A549 treated with DMSO at 1 μM for 4 hours (cell line): ENCODE results near the gene CTSE. TPM values are rescaled to one million over a fixed set of nuclear protein-coding genes. Genes with fewer than 3 reads are reported as not detected.

Source experiments
- total RNA-seq: library from RNA; stranded (reverse); fragments of 200-300 nt; extraction: Qiagen RNA extraction; gene quantifications from 5 replicates; pipeline ENCODE4 v1.2.3, GENCODE V29; 2022; ENCODE audit warnings: low read depth

Gene CTSE
- total RNA-seq, result not detected in 5 replicates

DNA sequence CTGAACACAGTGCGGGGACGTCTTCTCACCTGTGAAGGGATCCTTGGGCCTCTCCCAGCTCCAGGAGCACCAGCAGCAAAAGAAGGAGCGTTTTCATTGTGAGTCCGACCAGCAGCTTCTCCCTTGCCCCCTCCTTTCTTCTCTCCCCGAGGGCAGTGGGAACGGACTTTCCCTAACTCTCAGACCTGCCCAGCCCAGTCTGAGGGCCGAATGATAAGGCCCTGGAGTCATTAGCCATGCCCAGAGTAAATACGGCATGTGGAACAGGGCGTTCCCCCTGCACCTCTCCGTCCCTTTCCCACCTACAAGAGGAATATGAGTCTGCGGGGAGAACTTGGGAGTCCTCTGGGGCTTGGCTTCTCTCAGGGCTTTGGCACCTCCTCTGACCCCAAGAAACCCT lies at the start of gene CTSE:
Gene CTSE, minus strand, starts transcription at position 201 of the 400 bp plus-strand sequence. Its CDS starts 104 bp downstream, at position 97.

GRCh38 chr1:206052919-206053610 lies 29.4 kb upstream of the CTSE start, which contains the start of gene RHEX:
RHEX (plus strand) TSS chr1:206053173; CDS start chr1:206097829, 44,656 bp downstream.

GRCh38 chr1:206002871-206003801 lies 20.6 kb downstream of the CTSE start, which contains the start of gene RAB7B:
RAB7B (minus strand) TSS chr1:206003395; CDS start chr1:205994135, 9,260 bp downstream.

Other genes with a start within 250 kb of the CTSE start
- 12.5 to 13.6 TPM (median 13.0 TPM) in 5 replicates for gene RAB29, start 248.4 kb downstream of the CTSE start, total RNA-seq
- gene SLC41A1, start 210.7 kb downstream of the CTSE start, total RNA-seq, result 25.2 to 28.8 TPM (median 27.3 TPM) in 5 replicates
- not detected in 5 replicates for gene PM20D1, start 173.8 kb downstream of the CTSE start, total RNA-seq
- 0.04 to 0.14 TPM (median 0.08 TPM) in 5 replicates for gene SLC26A9, start 80.4 kb downstream of the CTSE start, total RNA-seq
- gene RAB7B, start 20.5 kb downstream of the CTSE start, total RNA-seq, result 1.4 to 2.9 TPM (median 1.8 TPM) in 5 replicates
- gene RHEX, start 29.3 kb upstream of the CTSE start, total RNA-seq, result not detected in 5 replicates
- gene AVPR1B, start 93.5 kb upstream of the CTSE start, total RNA-seq, result not detected in 5 replicates
- gene FAM72A, start 178.9 kb upstream of the CTSE start, total RNA-seq, result 9.0 to 13.7 TPM (median 12.6 TPM) in 5 replicates
- gene SRGAP2, start 179.6 kb upstream of the CTSE start, total RNA-seq, result 18.8 to 30.9 TPM (median 26.3 TPM) in 5 replicates